Stimulated activated naive CD4-positive, alpha-beta T cell (primary cell): ENCODE data around the gene KIF24.
"Not testable (repeated sequence)": the region's sequence is repeated elsewhere in the genome, so short reads cannot be mapped to it uniquely, and the experiment has no call there.

Experiments
- DNase-seq, 6 experiments: peaks; one replicate each; lab custom pipeline; 2025; lab: John Stamatoyannopoulos, UW

The KIF24 gene

DNA sequence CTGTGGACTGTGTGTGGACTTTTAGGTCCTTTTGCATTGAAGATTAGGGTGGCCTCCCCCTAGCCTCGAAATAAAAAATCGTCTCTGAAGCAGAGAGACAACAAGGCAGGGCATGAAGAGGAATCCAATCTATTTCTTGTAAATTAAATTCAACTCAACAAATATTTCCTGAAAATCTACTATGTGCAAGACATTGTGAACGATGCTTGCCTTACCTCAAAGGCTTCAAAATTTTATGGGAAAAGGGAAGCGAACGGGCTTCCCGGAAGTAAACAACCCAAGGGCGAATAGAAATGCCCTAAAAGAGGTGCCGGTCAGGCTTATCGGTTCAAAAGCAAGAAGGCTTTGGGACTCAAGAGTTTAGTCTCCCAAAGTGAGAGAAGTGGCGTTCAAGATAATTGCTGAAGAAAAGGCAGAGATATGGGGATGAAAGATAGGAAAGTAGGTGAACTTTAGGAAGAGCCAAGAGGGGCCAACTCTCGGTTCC lies 525 bp downstream of the KIF24 start:
- DNase-seq = no peak

DNA sequence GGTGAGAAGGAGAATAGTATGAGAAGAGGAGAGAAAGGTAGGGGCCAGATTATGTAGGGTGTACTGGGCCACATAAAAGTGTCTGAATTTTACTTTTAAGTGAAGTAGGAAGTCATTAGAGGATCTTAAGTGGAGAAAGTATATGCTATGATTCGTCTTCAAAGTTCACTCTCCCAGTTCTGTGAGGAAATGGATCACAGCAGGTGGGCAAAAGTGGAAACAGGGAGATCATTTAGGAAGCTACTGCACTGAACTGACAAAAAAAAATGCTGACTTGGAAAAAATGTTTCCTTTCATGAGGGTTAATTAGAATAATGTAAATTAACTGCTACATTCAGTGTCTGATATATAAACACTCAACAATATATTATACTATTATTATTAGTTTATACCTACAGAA lies 2.4 kb downstream of the KIF24 start:
- no peak for DNase-seq

DNA sequence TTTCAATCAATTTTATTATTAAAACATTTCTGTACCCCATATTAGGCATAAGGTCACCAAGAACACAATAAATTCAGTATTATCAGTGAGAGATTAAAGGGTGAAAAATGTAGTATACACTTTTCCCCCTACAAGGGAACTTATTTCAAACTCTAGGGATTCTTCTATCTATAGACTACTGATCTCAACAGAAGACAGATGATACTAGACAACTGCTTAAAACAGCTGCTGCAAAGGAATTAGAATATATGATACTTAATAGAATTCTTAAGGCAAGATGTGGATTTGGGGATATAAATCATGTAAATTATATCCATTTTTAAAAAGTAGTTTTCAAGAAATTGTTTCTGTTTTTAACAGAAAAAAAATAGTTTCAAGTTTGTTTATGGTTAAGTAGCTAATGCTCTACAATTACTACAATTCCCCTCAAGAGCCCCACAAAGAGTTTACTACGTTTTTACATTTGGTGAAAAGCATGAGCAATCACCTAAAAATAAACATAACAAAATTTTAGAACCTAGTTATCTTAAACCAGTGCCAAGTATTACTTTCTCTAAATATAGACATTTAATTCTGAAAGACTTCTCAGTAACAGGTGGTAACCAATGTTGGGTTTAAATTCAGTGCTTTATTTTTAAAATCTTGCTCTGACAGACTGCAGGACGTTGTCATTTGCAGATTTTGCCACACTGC lies 6.0 kb downstream of the KIF24 start:
- DNase-seq = no peak

DNA sequence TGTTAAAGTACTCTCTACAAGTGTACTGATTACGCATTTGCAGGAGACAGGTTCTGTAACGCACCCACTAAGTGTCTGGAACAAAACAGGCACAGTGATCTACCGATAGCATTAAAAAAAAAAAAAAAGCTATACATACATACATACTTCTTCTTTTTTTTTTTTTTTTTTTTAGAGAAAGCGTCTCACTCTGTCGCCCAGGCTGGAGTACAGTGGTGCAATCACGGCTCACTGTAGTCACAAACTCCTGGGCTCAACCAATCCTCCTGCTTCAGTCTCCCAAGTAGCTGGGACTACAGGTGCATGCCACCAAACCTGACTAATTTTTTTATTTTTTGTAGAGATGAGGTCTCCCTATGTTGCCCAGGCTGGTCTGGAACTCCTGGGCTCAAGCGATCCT lies 7.6 kb downstream of the KIF24 start:
- DNase-seq = no peak

DNA sequence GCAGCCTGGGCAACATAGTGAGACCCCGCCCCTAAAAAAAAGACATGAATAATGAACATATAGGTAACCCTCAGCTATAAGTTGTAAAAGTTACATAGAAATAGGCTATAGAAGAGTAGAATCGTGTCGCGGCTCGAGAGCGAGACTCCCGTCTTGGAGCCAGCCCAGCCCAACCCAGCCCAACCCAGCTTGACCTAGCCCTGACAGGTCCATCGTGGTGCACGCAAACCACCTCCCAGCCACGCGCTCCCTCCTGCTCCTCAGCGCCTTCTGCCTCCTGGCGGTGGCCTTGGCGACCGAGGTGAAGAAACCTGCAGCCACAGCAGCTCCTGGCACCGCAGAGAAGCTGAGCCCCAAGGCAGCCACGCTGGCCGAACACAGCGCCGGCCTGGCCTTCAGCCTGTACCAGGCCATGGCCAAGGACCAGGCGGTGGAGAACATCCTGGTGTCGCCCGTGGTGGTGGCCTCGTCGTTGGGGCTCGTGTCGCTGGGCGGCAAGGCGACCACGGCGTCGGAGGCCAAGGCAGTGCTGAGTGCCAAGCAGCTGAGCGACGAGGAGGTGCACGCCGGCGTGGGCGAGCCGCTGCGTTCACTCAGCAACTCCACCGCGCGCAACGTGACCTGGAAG lies 10.8 kb downstream of the KIF24 start:
- DNase-seq = no peak

DNA sequence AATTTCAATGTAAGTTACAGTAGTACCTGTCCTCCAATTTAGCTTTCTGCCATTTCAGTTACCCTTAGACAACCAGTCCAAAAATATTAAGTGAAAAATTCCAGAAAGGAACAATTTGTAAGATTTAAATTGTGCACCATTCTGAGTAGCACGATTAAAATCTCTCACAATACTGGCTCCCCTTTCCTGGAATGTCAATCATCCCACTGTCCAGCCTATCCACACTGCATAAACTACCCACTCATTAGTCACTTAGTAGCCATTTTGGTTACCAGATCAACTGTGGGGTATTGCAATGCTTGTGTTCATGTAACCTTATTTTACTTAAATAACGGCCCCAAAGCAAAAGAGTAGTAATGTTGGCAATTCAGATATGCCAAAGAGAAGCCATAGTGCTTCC lies 11.6 kb downstream of the KIF24 start:
- DNase-seq = no peak

DNA sequence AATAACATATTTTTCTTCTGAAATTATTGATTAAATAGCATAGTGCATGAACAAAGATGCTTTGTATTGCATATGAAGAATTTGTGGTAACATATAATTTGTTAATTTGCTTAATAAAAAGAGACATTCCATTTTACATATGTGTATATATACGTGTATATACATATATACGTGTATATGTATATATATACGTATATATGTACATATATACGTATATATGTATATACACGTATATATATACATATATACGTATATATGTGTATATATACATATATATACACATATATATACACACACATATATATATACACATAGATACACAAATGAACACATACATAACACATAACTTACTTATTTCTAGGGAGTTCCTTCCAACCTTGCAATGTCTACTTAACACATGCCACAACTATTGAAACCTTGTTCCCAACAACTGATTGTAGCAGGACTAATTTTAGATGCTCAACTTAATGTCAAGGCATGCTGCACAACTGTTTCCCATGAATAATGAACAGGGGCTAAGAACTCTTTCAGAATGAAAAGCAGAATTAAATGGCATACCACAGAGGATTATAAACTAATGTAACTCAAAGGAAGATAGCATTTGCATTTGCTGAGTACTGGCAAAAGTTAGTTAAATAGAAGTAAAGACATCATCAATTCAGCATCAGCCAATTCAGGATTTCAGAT lies 17.4 kb downstream of the KIF24 start:
- DNase-seq = no peak

DNA sequence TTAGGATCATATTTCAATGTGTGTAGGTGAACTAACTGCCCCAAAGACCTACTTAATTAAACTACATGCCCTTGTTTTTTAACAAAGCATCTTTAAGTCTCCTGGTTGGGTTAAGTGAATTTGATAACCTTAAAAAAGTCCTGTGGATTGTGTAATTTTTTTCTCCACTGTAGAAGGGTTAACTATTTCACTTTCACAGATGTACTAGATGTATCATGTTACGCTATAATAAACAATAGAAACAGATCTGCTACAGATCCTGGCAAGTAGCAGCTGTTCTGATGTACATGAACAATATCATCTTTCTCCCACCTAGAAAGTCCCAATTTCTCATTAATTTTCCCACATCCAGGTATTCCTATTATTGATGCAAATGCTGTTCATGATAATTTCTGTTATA lies 18.9 kb downstream of the KIF24 start:
- DNase-seq = no peak

DNA sequence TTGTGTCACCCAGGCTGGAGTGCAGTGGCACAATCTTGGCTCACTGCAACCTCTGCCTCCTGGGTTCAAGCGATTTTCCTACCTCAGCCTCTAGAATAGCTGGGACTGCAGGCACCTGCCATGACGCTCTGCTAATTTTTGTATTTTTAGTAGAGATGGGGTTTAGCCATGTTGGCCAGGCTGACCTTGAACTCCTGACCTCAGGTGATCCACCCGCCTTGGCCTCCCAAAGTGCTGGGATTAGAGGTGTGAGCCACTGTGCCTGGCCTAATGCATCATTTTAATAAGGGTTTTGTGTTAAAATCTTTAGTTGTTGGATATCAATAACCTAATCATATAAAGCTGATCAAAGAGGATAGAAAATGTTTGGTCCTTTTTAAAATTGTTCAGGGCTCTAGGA lies 20.8 kb downstream of the KIF24 start:
- not testable (repeated sequence) for DNase-seq

DNA sequence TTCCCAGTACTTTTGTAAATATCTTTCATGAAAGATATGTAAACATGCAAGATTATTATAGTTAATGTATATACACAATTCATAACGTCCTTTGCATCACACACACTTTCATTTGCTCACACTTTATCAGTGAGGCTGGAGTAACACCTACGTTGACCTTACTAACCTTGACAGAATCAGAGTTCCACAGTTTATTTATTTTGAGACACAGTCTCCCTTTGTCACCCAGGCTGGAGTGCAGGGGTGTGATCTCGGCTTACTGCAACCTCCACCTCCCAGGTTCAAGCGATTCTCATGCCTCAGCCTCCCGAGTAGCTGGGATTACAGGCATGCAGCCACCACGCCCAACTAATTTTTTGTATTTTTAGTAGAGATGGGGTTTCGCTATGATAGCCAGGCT lies 28.0 kb downstream of the KIF24 start:
- DNase-seq = not testable (repeated sequence)

DNA sequence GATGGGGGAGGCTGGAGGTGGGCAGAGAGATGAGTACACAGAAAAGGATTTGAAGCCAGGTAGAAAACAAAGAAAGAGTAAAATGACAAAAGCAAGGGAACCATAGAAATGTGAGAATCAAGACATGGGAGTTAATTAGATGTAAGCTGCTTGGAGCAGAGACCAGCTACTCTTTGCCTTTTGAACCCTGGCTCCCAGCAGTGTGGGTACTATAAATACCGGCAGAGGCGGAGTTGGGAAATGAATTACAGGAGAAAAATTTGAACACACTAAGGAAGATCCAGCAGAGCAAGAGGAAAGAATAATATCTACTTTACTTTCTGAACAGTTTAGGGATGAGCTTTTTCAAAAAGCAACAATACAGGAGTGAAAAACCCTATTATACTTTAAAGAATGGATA lies 36.5 kb downstream of the KIF24 start:
- no peak for DNase-seq

DNA sequence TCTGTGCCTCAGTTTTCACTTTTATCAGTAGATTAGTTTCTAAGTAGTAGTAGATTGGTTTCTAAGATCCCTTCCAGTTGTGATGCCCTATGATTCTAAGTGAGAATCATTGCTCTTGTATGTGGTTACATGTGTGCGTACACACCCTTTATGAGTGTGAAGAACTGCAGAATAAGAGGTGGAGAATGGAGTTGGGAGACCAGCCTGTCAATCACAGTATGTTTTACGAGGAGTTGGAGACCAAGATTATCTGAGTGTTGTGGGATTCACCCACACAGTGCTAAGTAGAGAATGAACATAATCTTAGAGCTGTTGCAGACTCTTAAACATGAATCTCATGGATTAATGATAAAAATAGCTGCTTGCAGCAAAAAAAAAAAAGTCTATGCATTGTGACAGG lies 37.6 kb downstream of the KIF24 start:
- DNase-seq = no peak

DNA sequence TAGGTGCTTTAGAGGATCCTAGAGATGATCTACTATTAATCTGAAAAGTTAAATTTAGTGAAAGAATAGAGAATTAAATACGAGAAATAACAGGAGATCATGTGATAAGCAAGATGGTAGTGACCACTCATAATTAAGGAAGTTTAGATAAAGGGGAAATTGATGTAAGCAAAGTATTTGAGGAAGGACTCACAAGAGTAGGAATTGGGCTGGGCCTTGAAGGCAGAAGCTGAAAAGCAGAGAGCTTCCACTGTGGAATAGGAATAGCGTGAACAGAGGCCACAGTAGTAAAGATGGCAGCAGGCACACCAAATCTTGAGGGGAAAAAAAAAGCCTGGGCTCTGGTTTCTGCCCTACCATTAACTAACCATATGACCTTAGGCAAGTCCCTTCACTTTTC lies 38.0 kb downstream of the KIF24 start:
- no peak for DNase-seq

DNA sequence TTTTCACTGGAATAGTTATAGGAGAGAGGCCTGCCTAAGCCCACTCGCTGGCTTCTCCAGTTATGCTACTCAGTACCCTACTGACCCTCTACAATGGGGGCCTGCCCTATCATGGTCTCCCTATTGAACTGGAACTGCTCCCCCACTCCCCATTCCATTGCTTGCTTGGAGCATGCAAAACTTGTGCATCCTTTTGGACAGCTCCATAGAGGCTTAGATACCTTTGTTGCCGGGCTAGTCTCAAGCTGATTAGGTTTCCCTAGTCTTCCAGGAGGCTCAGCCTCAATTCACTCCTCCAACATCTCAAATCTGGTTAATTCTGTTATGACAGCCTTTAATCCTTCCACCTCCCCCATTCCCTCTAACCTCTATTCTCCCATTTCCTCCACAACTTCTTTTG lies 39.9 kb downstream of the KIF24 start:
- DNase-seq = no peak

DNA sequence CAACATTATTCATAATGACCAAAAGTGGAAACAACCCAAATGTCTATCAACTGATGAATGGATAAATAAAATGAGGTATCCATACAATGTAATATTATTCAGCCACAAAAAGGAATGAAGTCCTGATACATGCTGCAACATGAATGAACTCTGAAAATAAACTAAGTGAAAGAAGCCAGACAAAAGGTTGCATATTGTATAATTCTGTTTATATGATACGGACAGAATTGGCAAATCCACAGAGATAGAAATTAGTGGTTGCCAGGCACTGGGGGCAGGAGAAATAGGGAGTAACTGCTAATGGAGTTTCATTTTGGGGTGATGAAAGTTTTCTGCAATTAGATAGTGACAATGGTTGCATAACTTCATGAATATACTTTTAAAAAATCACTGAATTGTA lies 47.0 kb downstream of the KIF24 start:
- DNase-seq = no peak

DNA sequence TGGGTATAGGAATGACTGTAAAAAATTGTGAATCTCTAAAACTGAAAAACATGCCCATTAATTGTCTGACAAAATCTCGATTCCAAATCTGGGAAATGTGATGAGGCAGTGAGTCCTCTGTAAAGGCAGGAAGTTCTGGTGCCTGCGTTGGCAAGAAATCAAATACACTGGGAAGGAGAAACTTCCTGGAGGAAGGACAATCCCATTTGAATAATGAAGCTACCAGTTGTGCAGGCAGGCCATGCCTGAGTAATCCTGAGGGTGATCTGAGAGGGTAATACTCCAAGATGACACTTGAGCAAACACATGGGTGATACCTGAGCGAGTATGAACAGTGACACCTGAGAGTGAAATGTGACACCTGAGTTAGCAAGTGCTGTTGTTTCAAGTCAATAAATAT lies 49.7 kb downstream of the KIF24 start:
- no peak for DNase-seq
